K562 (cell line): ENCODE results near the gene SLC7A9. TPM values are rescaled to one million over a fixed set of nuclear protein-coding genes. Genes with fewer than 3 reads are reported as not detected.

Source experiments
- ATAC-seq: fragments of 200-7000 bp; cut with Tn5 transposase; 3 replicates; pipeline ENCODE4 v1.9.1; 2020; ENCODE audit warnings: moderate library complexity
- BruUV-seq: library from RNA; stranded (reverse); fragments of 400-500 nt; replicated peaks from 2 replicates; lab custom pipeline; 2021; lab: Mats Ljungman, UMichigan
- CTCF ChIA-PET: fragments of 300-600 bp; formaldehyde crosslinking; extraction: SDS; loops from one replicate; lab custom pipeline; 2021; ENCODE audit warnings: low intra/inter-chr PET ratio; lab: Yijun Ruan, JAX
- POLR2A ChIA-PET: fragments of 300-600, 350-650 bp; sonication (Branson Sonifier 250); formaldehyde crosslinking; extraction: SDS; loops from one replicate; lab custom pipeline; 2021; ENCODE audit warnings: antibody characterized with exemption, inconsistent platforms; lab: Yijun Ruan, JAX
- DNase-seq, 4 experiments: peaks; one replicate each; pipeline versions ENCODE4 v3.0.0 to v3.0.0-alpha.2; 2011 to 2018; ENCODE audit warnings: low spot score in 3 of 4, mixed read lengths in 3 of 4; ENCODE audit errors: extremely low read depth in 1 of 4
- FAIRE-seq: peaks from 2 replicates; lab custom pipeline; 2011; peaks lifted over from hg19 to GRCh38; lab: Jason Lieb, UNC
- H2AFZ ChIP-seq: 2 replicates; pipeline ENCODE4 v1.6.0; 2011; ENCODE audit warnings: low read depth, low read length, control low read depth, inconsistent platforms
- H3K27ac ChIP-seq: fragments of 200-600 bp; 3 replicates; pipeline ENCODE4 v1.8.0; 2011; ENCODE audit warnings: low read depth, mild to moderate bottlenecking, control low read depth, inconsistent platforms, low read length, moderate library complexity, mixed read lengths; ENCODE audit errors: extremely low read depth
- H3K27me3 ChIP-seq, 2 experiments: fragments of 300-600 bp in 1 of 2; 2 replicates in 1 of 2; 3 replicates in 1 of 2; pipeline versions ENCODE4 v1.6.0 to v1.8.0; 2011; ENCODE audit warnings: inconsistent platforms in 2 of 2, low read length in 2 of 2, mild to moderate bottlenecking in 1 of 2, mixed read lengths in 1 of 2, moderate library complexity in 1 of 2; ENCODE audit not compliant: control insufficient read depth in 2 of 2, insufficient read depth in 2 of 2
- H3K36me3 ChIP-seq: fragments of 300-600 bp; 3 replicates; pipeline ENCODE4 v1.8.0; 2011; ENCODE audit warnings: mild to moderate bottlenecking, low read length, inconsistent platforms; ENCODE audit not compliant: control insufficient read depth, insufficient read depth
- H3K4me1 ChIP-seq, 2 experiments: fragments of 200-600 bp in 1 of 2; replicated peaks in 1 of 2; 2 replicates in 1 of 2; 3 replicates in 1 of 2; pipeline versions ENCODE4 v1.5.1 to v1.8.0; 2011; ENCODE audit warnings: inconsistent platforms in 2 of 2, low read length in 2 of 2, mild to moderate bottlenecking in 1 of 2, mixed read lengths in 1 of 2, moderate library complexity in 1 of 2; ENCODE audit not compliant: control insufficient read depth in 2 of 2, insufficient read depth in 2 of 2
- H3K4me2 ChIP-seq: 2 replicates; pipeline ENCODE4 v1.6.1; 2011; ENCODE audit warnings: low read length, control low read depth, inconsistent platforms, mixed read lengths; ENCODE audit not compliant: insufficient read depth
- H3K4me3 ChIP-seq: fragments of 200-600 bp; sonication (generic), shearing (Covaris generic); 2 replicates; pipeline ENCODE4 v1.5.1; 2016; ENCODE audit warnings: control low read depth, inconsistent platforms
- H3K79me2 ChIP-seq: fragments of 200-600 bp; 3 replicates; pipeline ENCODE4 v1.8.0; 2011; ENCODE audit warnings: low read length, inconsistent platforms; ENCODE audit not compliant: control insufficient read depth, insufficient read depth
- H3K9ac ChIP-seq, 2 experiments: 2 replicates each; pipeline versions ENCODE4 v1.6.0 to v1.6.1; 2011; ENCODE audit warnings: low read depth in 2 of 2, low read length in 2 of 2, control low read depth in 1 of 2, inconsistent platforms in 1 of 2, mild to moderate bottlenecking in 1 of 2, mixed read lengths in 1 of 2; ENCODE audit not compliant: insufficient read depth in 1 of 2
- H3K9me1 ChIP-seq: one replicate; pipeline ENCODE4 v1.6.0; 2011; ENCODE audit warnings: inconsistent platforms, mild to moderate bottlenecking, low read length, moderate library complexity; ENCODE audit not compliant: control insufficient read depth, insufficient read depth
- H3K9me3 ChIP-seq: replicated peaks from 2 replicates; pipeline ENCODE4 v1.5.1; 2011; ENCODE audit warnings: low read depth, low read length, inconsistent platforms; ENCODE audit not compliant: control insufficient read depth, insufficient read depth
- H4K20me1 ChIP-seq: replicated peaks from 2 replicates; pipeline ENCODE4 v1.6.1; 2011; ENCODE audit warnings: low read length, inconsistent platforms, mixed read lengths; ENCODE audit not compliant: control insufficient read depth, insufficient read depth
- CBX2 ChIP-seq: fragments of 200-600 bp; sonication (generic); IDR thresholded peaks from one replicate; pipeline ENCODE4 v1.6.1; 2012; ENCODE audit warnings: mild to moderate bottlenecking, low read length, inconsistent platforms; ENCODE audit not compliant: insufficient read depth, poor library complexity, severe bottlenecking
- EP300 ChIP-seq: IDR thresholded peaks from 2 replicates; pipeline ENCODE4 v1.6.1; 2012; ENCODE audit warnings: low read length, improper control_type of control experiment
- FOXJ2 ChIP-seq: fragments of 200-800 bp; sonication (Bioruptor generic); IDR thresholded peaks from 2 replicates; pipeline ENCODE4 v1.6.1; 2016; ENCODE audit warnings: missing genetic modification characterization, missing compliant biosample characterization
- L3MBTL2 ChIP-seq: fragments of 450-650 bp; IDR thresholded peaks from 2 replicates; pipeline ENCODE4 v1.6.1; 2016; ENCODE audit warnings: mild to moderate bottlenecking, moderate library complexity
- ZBTB12 ChIP-seq: fragments of 250-450 bp; sonication (Bioruptor Pico); IDR thresholded peaks from 2 replicates; pipeline ENCODE4 v1.4.0; 2020
- ZNF398 ChIP-seq: fragments of 250-450 bp; sonication (Bioruptor Pico); IDR thresholded peaks from 2 replicates; pipeline ENCODE4 v1.8.0; 2021; ENCODE audit warnings: moderate library complexity, mild to moderate bottlenecking, inconsistent platforms
- ZNF609 ChIP-seq: sonication (generic); formaldehyde crosslinking; IDR thresholded peaks from 2 replicates; pipeline ENCODE4 v1.8.1; 2023; ENCODE audit warnings: missing genetic modification reagents, mild to moderate bottlenecking, borderline replicate concordance
- WGBS: fragments of 100-300 bp; shearing (Covaris generic); methylation state at CpG from one replicate; pipeline ENCODE4 v1.1.6; 2016; ENCODE audit warnings: low coverage, mixed read lengths; ENCODE audit not compliant: insufficient coverage; ENCODE audit errors: missing lambda C conversion rate; 5-methylcytosine and 5-hydroxymethylcytosine counted together
- in situ Hi-C: fragments of 300-500 bp; cut with MboI; formaldehyde crosslinking; loops from 4 replicates; pipeline ENCODE4 v1.15.0; 2018; ENCODE audit warnings: inconsistent platforms, mixed read lengths
- intact Hi-C: fragments of 100-400 bp; cut with micrococcal nuclease; formaldehyde crosslinking; loops from 2 replicates; pipeline ENCODE4 v1.14.2; 2022
- polyA plus RNA-seq, 8 experiments: library from polyadenylated mRNA; depleted of rRNA in 4 of 8; stranded (reverse) in 5 of 8; unstranded in 3 of 8; fragments of >200 nt; fragmentation: Nextera tagmentation in 2 of 8; fragmentation: Illumina TruSeq in 1 of 8; extraction: Ambion mirVana in 2 of 8; extraction: Trizol in 1 of 8; gene quantifications; 2 replicates each; pipeline versions ENCODE4 v1.2.1 to v1.2.3, GENCODE V29; 2011 to 2014; ENCODE audit warnings: inconsistent platforms in 1 of 8, missing spikeins in 1 of 8
- total RNA-seq, 7 experiments: library from RNA; depleted of rRNA in 6 of 7; stranded (reverse); fragments of >200 nt in 6 of 7; fragmentation: Illumina TruSeq in 2 of 7; extraction: Trizol in 2 of 7; gene quantifications; 2 replicates each; pipeline versions ENCODE4 v1.2.1 to v1.2.3, GENCODE V29; 2011 to 2021; ENCODE audit warnings: low replicate concordance in 1 of 7
- TF ChIP-seq, protein P1 (sequence below), 2 experiments: IDR thresholded peaks; 2 replicates each; pipeline ENCODE4 v1.6.1; 2011; ENCODE audit warnings: borderline replicate concordance in 1 of 2, control low read depth in 1 of 2, low read depth in 1 of 2, low read length in 1 of 2, mild to moderate bottlenecking in 1 of 2, mixed read lengths in 1 of 2, moderate library complexity in 1 of 2; ENCODE audit not compliant: insufficient read depth in 1 of 2, insufficient read length in 1 of 2, poor library complexity in 1 of 2, severe bottlenecking in 1 of 2; ENCODE audit errors: extremely low read depth in 1 of 2

SLC7A9 gene
- total and polyA plus RNA-seq, 9 of the 15 experiments (the other 6 are each of a cell fraction or from before 2014, with no cell fraction given): not detected

DNA sequence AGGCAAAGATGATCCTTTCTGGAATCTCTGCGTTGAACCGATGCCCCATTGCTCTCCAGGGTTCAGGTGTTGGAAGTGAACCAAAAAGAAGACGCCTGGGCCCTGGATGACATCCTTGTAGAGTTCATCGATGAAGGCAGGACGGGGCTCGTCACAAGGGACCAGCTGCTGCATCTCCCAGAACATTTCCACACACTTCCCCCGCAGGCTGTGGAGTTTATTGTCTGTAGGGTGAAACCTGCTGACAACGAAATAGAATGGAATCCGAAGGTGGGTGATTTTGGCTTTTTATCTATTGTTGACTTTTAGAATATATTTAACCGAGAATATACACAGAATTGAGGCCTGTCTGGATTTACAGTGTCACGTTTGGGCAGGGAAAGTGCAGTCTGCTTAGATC, 58.4 kb downstream of the SLC7A9 start:
- no peak for DNase-seq
- in situ Hi-C loops (no loop called here), intact Hi-C loops (no loop called here)
- H3K36me3 ChIP-seq: no peaks in the 10 kb centered on the region
- no peak for TF ChIP-seq ZNF398 (CRISPR knock-in tag)
- no peak for TF ChIP-seq FOXJ2
- TF ChIP-seq, protein P1, sequence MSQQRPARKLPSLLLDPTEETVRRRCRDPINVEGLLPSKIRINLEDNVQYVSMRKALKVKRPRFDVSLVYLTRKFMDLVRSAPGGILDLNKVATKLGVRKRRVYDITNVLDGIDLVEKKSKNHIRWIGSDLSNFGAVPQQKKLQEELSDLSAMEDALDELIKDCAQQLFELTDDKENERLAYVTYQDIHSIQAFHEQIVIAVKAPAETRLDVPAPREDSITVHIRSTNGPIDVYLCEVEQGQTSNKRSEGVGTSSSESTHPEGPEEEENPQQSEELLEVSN (IDR thresholded peaks at IDR 0.05; ENCODE audit: borderline replicate concordance in 1 of 2, extremely low read depth in 1 of 2, insufficient read depth in 1 of 2, insufficient read length in 1 of 2, low read depth in 1 of 2, low read length in 1 of 2, poor library complexity in 1 of 2, severe bottlenecking in 1 of 2): no peak
- TF ChIP-seq ZNF609 (CRISPR knock-in tag): no peak
- no peak for TF ChIP-seq EP300
- no peak for TF ChIP-seq ZBTB12
- no peak for TF ChIP-seq L3MBTL2
- no peak for TF ChIP-seq CBX2
- CTCF ChIA-PET: no interaction called here
- no peak overlapping the region for H3K4me2 ChIP-seq
- ATAC-seq: no peak
- no peak for FAIRE-seq
- POLR2A ChIA-PET: no interaction called here
- BruUV-seq: no TSS peak
- H3K9me3 ChIP-seq: no peaks in the 10 kb centered on the region
- no peak overlapping the region for H3K4me3 ChIP-seq
- no peaks in the 10 kb centered on the region for H3K9me1 ChIP-seq
- peaks cover 29 to 44% of the 10 kb centered on the region in 2 experiments for H3K27me3 ChIP-seq
- H4K20me1 ChIP-seq: no peaks in the 10 kb centered on the region; the same call in 1 of the 2 replicates
- H3K27ac ChIP-seq: no peak overlapping the region
- H3K79me2 ChIP-seq: no peaks in the 10 kb centered on the region
- H3K4me1 ChIP-seq: no peaks in the 10 kb centered on the region
- no peak overlapping the region for H3K9ac ChIP-seq
- WGBS: 1% methylated on average over 11 of the region's 11 CpGs
- no peak overlapping the region for H2AFZ ChIP-seq
